Measurements from ENCODE around the gene ERC2.

Gene ERC2

DNA sequence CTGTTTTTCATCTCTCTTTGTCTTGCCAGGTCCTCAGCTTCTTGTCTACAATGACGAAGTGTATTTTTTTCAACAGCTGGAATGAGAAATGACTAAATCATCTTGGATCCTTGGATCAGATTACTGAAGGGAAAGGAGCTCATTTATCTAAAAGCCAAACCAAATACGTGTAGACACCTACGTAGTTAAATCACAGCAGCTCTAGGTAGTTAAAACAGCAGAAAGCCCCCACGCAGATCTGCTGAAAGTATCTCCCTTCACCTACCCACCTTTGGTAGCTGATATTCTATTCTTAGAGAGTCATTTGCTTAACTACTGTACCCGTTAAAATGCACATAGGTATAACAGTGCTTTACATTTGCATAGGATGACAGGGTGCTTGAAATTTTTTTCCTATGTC, 875.7 kb downstream of the ERC2 start:
- peaks cover 68% of the 10 kb centered on the region for H3K4me1 Mint-ChIP-seq (ENCODE audit: low read depth)

DNA sequence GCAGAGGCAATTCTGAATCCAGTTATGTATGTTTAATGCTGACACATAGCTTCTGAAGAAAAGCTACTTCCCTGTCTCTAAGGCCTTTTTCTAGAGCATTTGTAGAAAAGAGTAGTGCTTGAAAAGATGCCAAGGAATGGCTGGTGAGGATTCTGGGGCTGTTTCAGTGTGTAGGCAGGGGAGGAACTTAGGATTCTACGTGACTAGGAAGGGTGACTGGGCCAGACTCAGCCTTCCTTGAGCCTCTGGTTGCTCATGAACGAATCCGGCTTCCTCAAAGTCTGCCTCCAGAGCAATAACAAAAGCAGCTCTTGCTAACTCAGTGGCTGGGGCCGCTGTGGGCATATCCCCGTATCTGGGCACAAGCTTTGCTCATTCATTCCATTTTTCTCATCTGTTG, 876.4 kb downstream of the ERC2 start:
- no peak overlapping the region for H3K4me3 Mint-ChIP-seq
- peaks cover 75% of the 10 kb centered on the region for H3K4me1 Mint-ChIP-seq (ENCODE audit: low read depth)
- H3K36me3 Mint-ChIP-seq (ENCODE audit: low read depth) = no peaks in the 10 kb centered on the region
- H3K9me3 Mint-ChIP-seq = no peaks in the 10 kb centered on the region
- H3K27me3 Mint-ChIP-seq = peaks cover 2% of the 10 kb centered on the region
- peak overlapping the region; percentile 90 for H3K27ac Mint-ChIP-seq
- intact Hi-C loops (cut with micrococcal nuclease) = loop anchor here (2.0 kb wide), 1 partner anchor 33 kb away; no protein-coding TSS in a partner anchor

More for the DNA sequence above, 875.7 kb downstream of the ERC2 start:
- no peak overlapping the region for H3K4me3 Mint-ChIP-seq
- peaks cover 2% of the 10 kb centered on the region for H3K27me3 Mint-ChIP-seq
- H3K9me3 Mint-ChIP-seq = no peaks in the 10 kb centered on the region
- intact Hi-C loops (cut with micrococcal nuclease) = loop anchor here (2.0 kb wide), 1 partner anchor 32 kb away; no protein-coding TSS in a partner anchor
- H3K36me3 Mint-ChIP-seq (ENCODE audit: low read depth) = no peaks in the 10 kb centered on the region
- H3K27ac Mint-ChIP-seq = peak overlapping the region; percentile 90

DNA sequence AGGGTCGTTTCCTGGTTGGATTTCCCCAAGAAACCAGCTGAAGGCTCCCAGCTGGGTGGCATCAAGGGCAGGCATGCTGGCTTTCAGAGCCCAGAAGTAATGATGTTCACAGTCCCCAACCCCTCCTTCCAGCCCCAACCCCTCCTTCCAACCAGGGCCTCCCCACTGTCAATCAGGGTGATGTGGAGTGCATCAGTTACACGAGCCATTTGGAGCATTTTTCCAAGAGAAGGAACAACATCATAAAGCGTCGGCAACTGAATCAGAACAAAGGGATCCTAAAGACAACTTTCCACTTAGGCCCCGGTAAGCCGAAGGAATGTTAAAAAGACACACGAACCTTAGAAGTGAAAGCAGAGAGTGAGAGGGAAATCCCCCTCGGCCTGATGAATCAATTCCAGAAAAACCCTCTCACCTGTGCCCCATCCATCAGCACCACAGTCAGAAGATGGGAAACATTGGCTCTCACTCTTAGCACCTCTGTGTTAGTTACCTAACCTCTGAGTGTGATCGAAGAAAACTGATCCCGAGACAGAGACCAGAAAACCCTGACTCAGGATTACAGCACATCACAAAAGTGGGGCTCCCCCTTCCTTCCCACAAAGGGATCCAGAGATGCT, 880.0 kb downstream of the ERC2 start:
- H3K27ac Mint-ChIP-seq = peak overlapping the region; percentile 43
- intact Hi-C loops (cut with micrococcal nuclease) = no loop called here
- H3K36me3 Mint-ChIP-seq (ENCODE audit: low read depth) = no peaks in the 10 kb centered on the region
- H3K9me3 Mint-ChIP-seq = no peaks in the 10 kb centered on the region
- no peak overlapping the region for H3K4me3 Mint-ChIP-seq
- H3K27me3 Mint-ChIP-seq = peaks cover 1% of the 10 kb centered on the region
- H3K4me1 Mint-ChIP-seq (ENCODE audit: low read depth) = peaks cover 54% of the 10 kb centered on the region

DNA sequence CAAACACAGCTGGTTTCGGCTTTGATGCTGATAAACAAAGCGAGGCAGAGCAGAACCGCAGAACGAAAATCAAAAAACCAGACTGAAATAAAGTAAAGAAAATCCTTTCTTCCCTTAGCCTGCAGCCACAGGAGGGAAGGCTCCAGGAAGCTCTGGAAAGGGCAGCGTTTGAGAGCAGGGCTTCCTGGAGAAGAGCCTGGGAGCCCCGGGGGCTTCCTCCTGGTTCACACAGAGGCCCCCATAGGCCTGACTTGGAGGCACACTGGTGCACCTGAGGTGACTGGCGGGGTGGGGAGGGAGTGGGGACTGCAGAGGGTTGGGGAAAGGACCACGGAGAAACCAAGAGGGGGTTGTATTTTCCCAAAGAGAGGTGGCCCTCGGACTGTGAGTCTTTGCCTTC, 882.4 kb downstream of the ERC2 start:
- no peaks in the 10 kb centered on the region for H3K36me3 Mint-ChIP-seq (ENCODE audit: low read depth)
- H3K27ac Mint-ChIP-seq = no peak overlapping the region
- H3K4me1 Mint-ChIP-seq (ENCODE audit: low read depth) = peaks cover 38% of the 10 kb centered on the region
- H3K4me3 Mint-ChIP-seq = no peak overlapping the region
- peaks cover 2% of the 10 kb centered on the region for H3K27me3 Mint-ChIP-seq
- H3K9me3 Mint-ChIP-seq = no peaks in the 10 kb centered on the region
- intact Hi-C loops (cut with micrococcal nuclease) = no loop called here

DNA sequence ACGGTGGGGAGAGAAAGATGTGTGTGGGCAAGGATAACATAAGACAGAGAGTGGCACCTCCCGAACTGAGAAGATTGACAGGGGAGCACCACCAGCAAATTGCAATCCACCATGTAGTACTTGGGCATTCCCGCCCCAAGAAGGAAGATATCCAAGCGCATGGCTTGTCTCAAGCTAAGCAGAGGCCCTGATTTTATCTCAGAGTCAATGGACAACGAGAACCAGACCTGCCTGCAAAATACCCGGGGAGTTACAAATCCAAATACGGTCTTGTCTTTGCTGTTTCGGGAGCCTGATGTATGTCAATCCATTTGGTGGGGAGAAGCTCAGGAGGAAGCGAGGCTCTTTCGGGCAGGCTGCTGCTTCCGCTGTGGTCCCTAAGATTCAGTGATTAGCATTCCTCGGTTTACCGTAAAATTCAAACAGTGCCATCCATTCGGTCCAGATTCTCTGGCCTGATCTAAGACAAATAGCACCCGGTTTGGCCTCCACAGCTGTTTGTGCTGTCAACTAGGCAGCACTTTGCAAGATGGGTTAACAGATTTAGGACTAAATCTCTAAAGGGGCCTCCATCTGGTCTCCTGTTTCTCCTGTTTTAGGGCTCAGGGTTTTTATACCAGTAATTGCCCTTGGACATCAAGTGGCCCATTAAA, 883.4 kb downstream of the ERC2 start:
- Mint-ChIP-seq H3K27me3 (peaks cover 8% of the 10 kb centered on the region), H3K4me1 (ENCODE audit: low read depth) (peaks cover 35% of the 10 kb centered on the region), H3K4me3 (no peak overlapping the region), H3K36me3 (ENCODE audit: low read depth) (no peaks in the 10 kb centered on the region), H3K9me3 (no peaks in the 10 kb centered on the region), H3K27ac (no peak overlapping the region)
- intact Hi-C loops (cut with micrococcal nuclease) = no loop called here

DNA sequence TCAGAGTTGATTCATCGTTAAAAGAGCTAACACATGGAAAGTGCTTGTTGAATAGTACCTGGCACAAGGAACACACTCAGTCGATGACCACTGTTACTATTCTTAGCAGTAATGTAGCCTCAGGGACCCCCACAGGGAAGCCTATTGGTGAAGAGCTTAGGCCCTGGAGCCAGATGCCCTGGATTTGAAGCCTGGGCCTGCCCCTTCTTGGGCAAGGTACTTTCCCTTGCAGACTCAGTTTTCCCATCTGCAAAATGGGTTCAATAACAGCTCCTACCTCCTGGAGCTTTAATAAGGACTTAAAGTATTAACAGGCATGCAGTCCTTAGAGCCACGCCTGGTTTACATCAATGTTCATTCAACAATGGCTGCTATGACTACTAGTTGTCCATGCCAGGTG, 884.2 kb downstream of the ERC2 start:
- Mint-ChIP-seq H3K4me3 (no peak overlapping the region), H3K27me3 (peaks cover 12% of the 10 kb centered on the region), H3K9me3 (no peaks in the 10 kb centered on the region), H3K4me1 (ENCODE audit: low read depth) (peaks cover 28% of the 10 kb centered on the region), H3K27ac (no peak overlapping the region), H3K36me3 (ENCODE audit: low read depth) (no peaks in the 10 kb centered on the region)
- intact Hi-C loops (cut with micrococcal nuclease) = no loop called here

DNA sequence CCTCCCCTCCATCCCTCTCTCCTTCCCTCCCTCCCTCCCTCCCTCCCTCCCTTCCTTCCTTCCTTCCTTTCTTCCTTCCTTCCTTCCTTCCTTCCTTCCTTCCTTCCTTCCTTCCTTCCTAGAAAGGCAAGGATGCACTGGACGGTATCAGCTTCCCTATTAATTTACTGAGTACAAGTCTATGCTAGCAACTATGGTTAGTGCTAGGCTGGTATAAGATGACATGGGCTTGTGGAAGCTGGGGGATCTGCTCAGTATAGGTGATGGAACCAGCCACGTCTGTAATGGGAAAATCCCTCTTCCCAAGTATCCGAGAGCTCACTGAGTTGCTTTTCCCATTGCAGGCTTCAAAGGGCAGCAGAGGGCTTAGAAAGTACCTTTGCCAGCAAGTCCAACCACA, 884.8 kb downstream of the ERC2 start:
- Mint-ChIP-seq H3K27ac (no peak overlapping the region), H3K36me3 (ENCODE audit: low read depth) (no peaks in the 10 kb centered on the region), H3K4me1 (ENCODE audit: low read depth) (peaks cover 22% of the 10 kb centered on the region), H3K9me3 (no peaks in the 10 kb centered on the region), H3K4me3 (no peak overlapping the region), H3K27me3 (peaks cover 16% of the 10 kb centered on the region)
- intact Hi-C loops (cut with micrococcal nuclease) = no loop called here

DNA sequence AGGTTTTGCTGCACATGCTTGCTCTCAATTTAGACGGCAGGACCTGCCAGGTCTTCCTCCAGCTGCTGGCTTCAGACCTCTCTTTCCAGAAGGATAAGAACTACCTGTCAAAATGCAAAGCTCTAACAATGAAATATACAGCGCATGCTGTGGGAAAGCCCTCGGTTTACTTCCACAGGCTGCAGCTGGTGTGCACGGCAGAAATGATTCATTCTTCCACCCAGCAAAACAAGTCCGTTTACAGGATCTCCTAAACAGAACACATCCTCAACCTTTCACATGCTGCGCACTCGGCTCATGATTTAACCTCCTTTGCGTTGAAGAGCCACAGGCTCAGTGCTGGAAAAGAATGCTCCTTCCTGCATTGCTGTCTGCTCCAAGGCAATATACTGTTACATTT, 888.8 kb downstream of the ERC2 start:
- H3K27ac Mint-ChIP-seq = no peak overlapping the region
- no peaks in the 10 kb centered on the region for H3K36me3 Mint-ChIP-seq (ENCODE audit: low read depth)
- H3K4me1 Mint-ChIP-seq (ENCODE audit: low read depth) = peaks cover 5% of the 10 kb centered on the region
- H3K4me3 Mint-ChIP-seq = no peak overlapping the region
- intact Hi-C loops (cut with micrococcal nuclease) = no loop called here
- H3K27me3 Mint-ChIP-seq = peaks cover 21% of the 10 kb centered on the region
- no peaks in the 10 kb centered on the region for H3K9me3 Mint-ChIP-seq

DNA sequence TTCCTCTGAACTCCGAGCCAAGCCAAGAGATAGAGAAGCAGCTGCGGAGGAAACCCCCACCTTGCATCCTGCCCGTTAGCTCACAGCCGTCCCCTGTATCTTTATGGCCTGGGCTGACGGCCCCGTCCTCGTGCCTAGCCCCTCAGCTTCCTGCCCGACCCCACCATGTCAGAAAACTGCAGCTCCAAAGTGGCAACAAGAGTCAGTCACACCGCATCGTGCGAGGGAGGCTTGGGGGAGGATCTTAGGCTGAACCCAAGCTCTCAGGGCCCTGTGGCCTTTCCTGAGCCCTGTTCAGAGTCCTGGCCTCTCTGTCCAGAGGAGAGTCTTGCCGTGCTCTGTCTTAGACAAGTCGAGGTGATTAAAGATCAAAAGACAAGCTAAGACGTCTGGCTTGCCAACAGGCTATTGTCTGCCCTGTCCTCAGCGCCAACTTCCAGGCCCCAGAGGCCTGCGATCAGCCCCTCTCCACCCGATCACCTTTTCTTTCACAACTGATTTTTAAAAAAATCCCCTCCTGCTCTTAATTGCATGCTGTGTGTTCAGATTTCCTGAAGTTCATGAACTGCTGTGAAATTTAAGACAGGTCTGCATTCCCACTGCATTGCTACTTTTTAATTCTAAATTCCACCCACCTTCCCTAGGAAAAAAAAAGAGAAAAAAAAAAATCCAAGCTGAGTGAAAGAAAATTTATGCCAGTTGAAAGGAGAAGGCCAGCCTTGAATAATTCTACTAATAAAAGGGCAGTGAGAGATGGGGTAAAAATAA, 891.5 kb downstream of the ERC2 start:
- Mint-ChIP-seq H3K9me3 (no peaks in the 10 kb centered on the region), H3K36me3 (ENCODE audit: low read depth) (no peaks in the 10 kb centered on the region), H3K4me1 (ENCODE audit: low read depth) (peaks cover 5% of the 10 kb centered on the region), H3K4me3 (no peak overlapping the region), H3K27ac (no peak overlapping the region), H3K27me3 (peaks cover 24% of the 10 kb centered on the region)
- intact Hi-C loops (cut with micrococcal nuclease) = no loop called here

DNA sequence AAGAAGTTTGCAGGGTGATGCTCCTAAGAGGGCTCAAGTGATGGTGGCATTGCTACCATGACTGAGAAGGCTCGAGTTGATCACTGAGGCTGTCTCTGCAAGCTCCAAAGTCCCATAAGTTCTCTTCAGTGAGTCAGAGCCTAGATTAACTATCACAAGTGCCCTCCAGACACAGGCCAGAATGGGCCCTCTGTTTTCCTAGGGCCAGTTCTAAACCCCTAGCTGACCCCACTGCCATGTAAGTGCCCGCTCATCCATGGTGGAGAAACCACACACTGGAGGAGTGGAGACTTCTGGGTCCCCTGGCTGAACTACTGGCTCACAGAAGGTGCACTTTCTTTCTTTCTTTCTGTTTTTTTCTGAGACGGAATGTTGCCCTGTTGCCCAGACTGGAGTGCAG, 893.6 kb downstream of the ERC2 start:
- Mint-ChIP-seq H3K4me1 (ENCODE audit: low read depth) (peaks cover 13% of the 10 kb centered on the region), H3K36me3 (ENCODE audit: low read depth) (no peaks in the 10 kb centered on the region), H3K27ac (no peak overlapping the region), H3K9me3 (no peaks in the 10 kb centered on the region), H3K27me3 (peaks cover 28% of the 10 kb centered on the region), H3K4me3 (no peak overlapping the region)
- intact Hi-C loops (cut with micrococcal nuclease) = no loop called here

DNA sequence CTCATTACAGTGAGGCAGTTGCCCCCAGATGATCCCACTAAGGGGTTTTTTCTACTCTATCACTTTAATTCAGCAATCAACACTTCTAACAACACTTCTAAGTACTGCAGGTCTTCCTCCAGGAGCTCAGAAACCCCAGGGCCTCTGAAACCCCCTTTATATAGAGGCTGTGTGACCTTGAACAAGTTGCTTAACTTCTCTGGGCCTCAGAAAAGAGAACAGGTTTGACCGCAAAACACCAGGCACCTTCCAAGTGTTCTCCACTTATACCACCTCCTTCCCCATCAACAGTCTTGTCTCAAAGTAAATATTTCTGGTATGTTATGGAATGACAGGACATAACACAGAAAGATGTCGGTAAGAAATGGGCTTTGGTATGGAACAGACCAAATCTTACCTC, 895.5 kb downstream of the ERC2 start:
- intact Hi-C loops (cut with micrococcal nuclease) = no loop called here
- Mint-ChIP-seq H3K36me3 (ENCODE audit: low read depth) (no peaks in the 10 kb centered on the region), H3K9me3 (no peaks in the 10 kb centered on the region), H3K4me1 (ENCODE audit: low read depth) (peaks cover 13% of the 10 kb centered on the region), H3K4me3 (no peak overlapping the region), H3K27ac (no peak overlapping the region), H3K27me3 (peaks cover 18% of the 10 kb centered on the region)

DNA sequence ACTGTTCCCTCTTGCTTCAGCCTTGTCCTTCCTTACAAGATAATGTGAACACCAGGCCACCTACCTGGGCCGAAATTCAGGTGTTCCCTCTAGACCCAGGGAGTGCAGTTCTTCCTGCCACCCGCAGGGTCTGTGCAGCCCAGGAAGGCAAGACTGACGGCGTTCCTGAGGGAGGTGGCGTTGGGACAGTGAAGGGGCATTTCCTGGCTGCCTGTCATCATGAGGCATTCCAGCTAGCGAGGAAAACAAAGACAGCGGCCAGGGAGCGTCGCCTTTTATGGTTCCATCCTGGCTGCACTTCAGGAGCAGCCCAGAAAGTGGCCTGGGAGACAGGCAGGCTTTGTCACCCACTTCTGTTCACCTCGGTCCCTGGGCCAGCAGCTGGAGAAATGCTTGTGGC, 896.4 kb downstream of the ERC2 start:
- Mint-ChIP-seq H3K9me3 (no peaks in the 10 kb centered on the region), H3K4me1 (ENCODE audit: low read depth) (peaks cover 13% of the 10 kb centered on the region), H3K27me3 (peaks cover 19% of the 10 kb centered on the region), H3K36me3 (ENCODE audit: low read depth) (no peaks in the 10 kb centered on the region), H3K4me3 (no peak overlapping the region), H3K27ac (no peak overlapping the region)
- intact Hi-C loops (cut with micrococcal nuclease) = no loop called here

DNA sequence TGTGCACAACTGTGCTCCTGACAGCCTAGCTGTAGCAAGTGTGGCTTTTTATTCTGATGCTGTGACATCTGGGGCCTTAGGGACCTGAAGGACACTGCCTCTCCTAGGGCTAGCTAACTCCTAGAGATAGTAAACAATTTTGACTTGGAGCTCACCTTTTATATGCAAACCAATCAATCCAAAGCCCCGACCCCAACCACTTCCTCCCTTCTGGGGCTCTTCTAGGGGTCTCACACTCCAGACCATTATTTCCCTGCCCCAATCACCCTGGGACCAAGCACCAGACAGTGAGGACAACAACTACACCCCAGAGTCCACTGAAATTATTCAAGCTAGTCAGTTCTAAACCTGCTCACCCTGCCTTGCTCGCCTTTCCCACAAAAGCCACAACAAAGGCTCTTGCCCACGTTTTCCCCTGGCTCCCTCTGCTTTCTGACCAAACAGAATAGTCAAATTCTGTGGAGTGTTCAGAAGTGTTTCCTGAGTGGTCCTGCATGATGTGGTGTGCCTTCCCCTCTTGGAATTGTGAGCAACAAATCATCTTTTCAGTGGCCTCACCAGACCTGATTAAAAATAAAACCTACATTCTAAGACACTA, 897.0 kb downstream of the ERC2 start:
- intact Hi-C loops (cut with micrococcal nuclease) = no loop called here
- peaks cover 13% of the 10 kb centered on the region for H3K4me1 Mint-ChIP-seq (ENCODE audit: low read depth)

DNA sequence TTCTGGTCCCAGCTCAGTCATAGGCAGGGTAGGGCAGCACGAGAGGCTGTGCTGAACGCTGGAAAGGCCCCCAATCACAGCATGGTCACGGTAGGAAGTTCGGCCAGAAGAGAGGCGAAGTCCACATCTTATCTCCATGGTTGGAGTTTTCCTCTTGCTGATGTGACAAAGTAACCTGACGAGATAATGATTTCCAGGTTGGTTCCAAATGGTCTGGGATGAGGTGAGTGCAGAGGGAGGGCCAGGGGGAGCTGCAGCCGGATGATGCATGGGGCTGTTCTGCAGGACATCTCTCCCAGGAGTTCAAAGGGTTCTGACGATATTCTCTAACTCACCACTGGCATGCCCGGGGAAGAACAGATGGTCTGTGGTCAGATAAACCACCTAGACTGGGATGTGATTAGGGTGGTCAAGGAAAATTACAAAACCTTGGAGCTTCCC, 898.0 kb downstream of the ERC2 start:
- no peak overlapping the region for H3K27ac Mint-ChIP-seq
- no peak overlapping the region for H3K4me3 Mint-ChIP-seq
- H3K36me3 Mint-ChIP-seq (ENCODE audit: low read depth) = no peaks in the 10 kb centered on the region

More for the DNA sequence above, 897.0 kb downstream of the ERC2 start:
- Mint-ChIP-seq H3K27me3 (peaks cover 19% of the 10 kb centered on the region), H3K27ac (no peak overlapping the region), H3K4me3 (no peak overlapping the region), H3K9me3 (no peaks in the 10 kb centered on the region), H3K36me3 (ENCODE audit: low read depth) (no peaks in the 10 kb centered on the region)

More for the DNA sequence above, 898.0 kb downstream of the ERC2 start:
- intact Hi-C loops (cut with micrococcal nuclease) = no loop called here
- Mint-ChIP-seq H3K9me3 (no peaks in the 10 kb centered on the region), H3K27me3 (peaks cover 19% of the 10 kb centered on the region), H3K4me1 (ENCODE audit: low read depth) (peaks cover 13% of the 10 kb centered on the region)
